Putamen (tissue), 1 donor: ENCODE results near the gene TCF15.

ENCODE experiments used
- DNase-seq: peaks from one replicate; pipeline ENCODE4 v3.0.0-alpha.2; 2016; ENCODE audit warnings: low spot score

The TCF15 gene

GRCh38 chr20:611047-611842, 1.1 kb upstream of the TCF15 start:
- DNase-seq = no peak

GRCh38 chr20:609371-609964, 641 bp downstream of the TCF15 start:
- no peak for DNase-seq

GRCh38 chr20:608970-609369, 1.1 kb downstream of the TCF15 start:
- DNase-seq = no peak

- no peak for DNase-seq
Measured at GRCh38 chr20:607476-607875, 2.6 kb downstream of the TCF15 start.

GRCh38 chr20:605237-605636, 4.9 kb downstream of the TCF15 start:
- no peak for DNase-seq

- no peak for DNase-seq
Measured at GRCh38 chr20:603116-603640, 6.9 kb downstream of the TCF15 start.

GRCh38 chr20:602111-602970, 7.8 kb downstream of the TCF15 start:
- DNase-seq = no peak

GRCh38 chr20:600736-601135, 9.4 kb downstream of the TCF15 start:
- DNase-seq = no peak

- no peak for DNase-seq
Measured at GRCh38 chr20:600141-600540, 10.0 kb downstream of the TCF15 start.

GRCh38 chr20:598133-598850, 11.8 kb downstream of the TCF15 start:
- no peak for DNase-seq

- no peak for DNase-seq
Measured at GRCh38 chr20:597560-597959, 12.5 kb downstream of the TCF15 start.

GRCh38 chr20:595330-596308, 14.5 kb downstream of the TCF15 start:
- DNase-seq = no peak

GRCh38 chr20:592506-592905, 17.6 kb downstream of the TCF15 start:
- DNase-seq = no peak

- no peak for DNase-seq
Measured at GRCh38 chr20:591941-592340, 18.2 kb downstream of the TCF15 start.

GRCh38 chr20:588932-589672, 21.0 kb downstream of the TCF15 start:
- DNase-seq = no peak

- no peak for DNase-seq
Measured at GRCh38 chr20:588476-588875, 21.6 kb downstream of the TCF15 start.

- no peak for DNase-seq
Measured at GRCh38 chr20:584971-585301, 25.2 kb downstream of the TCF15 start.

GRCh38 chr20:584161-584970, 25.7 kb downstream of the TCF15 start:
- no peak for DNase-seq

GRCh38 chr20:582204-582603, 27.9 kb downstream of the TCF15 start:
- DNase-seq = no peak
